Liver (tissue), 3 donors: ENCODE results near the gene ZFP1.

ENCODE experiments used
- FOXA1 ChIP-seq: IDR thresholded peaks from 2 replicates; pipeline ENCODE4 v1.6.1; 2016; ENCODE audit warnings: antibody characterized with exemption
- NR2F2 ChIP-seq: IDR thresholded peaks from 2 replicates; pipeline ENCODE4 v1.6.1; 2016; ENCODE audit warnings: antibody characterized with exemption
- TF ChIP-seq, protein P1 (sequence below): fragments of 150-350 bp; IDR thresholded peaks from 2 replicates; pipeline ENCODE4 v1.5.1; 2017; ENCODE audit warnings: improper control_type of control experiment, low read depth, low read length; ENCODE audit not compliant: missing input control
- TF ChIP-seq, protein P2 (sequence below): IDR thresholded peaks from 2 replicates; pipeline ENCODE4 v1.6.1; 2016; ENCODE audit warnings: antibody characterized with exemption
- donor health status: healthy.
- donor health status: healthy.

DNA sequence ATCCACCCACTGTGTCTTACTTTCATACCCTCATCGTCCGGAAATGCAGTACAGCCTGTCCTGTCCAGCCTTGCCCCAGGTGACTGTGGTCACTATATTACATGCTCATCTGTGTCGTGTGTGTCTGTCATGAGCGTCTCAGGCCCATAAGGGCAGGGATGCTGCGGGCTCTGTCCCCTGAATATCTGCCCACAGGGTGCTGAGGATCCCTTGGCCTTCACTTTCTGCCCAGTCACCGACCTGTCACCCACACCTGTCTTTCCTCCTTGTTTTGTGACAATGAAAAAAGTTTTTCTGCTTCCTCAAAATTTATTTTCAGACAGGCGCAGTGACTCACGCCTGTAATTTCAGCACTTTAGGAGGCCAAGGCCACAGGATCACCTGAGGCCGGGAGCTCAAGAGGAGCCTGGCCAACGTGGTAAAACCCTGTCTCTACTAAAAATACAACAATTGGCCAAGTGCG lies 69.1 kb downstream of the ZFP1 start:
- TF ChIP-seq, protein P1, sequence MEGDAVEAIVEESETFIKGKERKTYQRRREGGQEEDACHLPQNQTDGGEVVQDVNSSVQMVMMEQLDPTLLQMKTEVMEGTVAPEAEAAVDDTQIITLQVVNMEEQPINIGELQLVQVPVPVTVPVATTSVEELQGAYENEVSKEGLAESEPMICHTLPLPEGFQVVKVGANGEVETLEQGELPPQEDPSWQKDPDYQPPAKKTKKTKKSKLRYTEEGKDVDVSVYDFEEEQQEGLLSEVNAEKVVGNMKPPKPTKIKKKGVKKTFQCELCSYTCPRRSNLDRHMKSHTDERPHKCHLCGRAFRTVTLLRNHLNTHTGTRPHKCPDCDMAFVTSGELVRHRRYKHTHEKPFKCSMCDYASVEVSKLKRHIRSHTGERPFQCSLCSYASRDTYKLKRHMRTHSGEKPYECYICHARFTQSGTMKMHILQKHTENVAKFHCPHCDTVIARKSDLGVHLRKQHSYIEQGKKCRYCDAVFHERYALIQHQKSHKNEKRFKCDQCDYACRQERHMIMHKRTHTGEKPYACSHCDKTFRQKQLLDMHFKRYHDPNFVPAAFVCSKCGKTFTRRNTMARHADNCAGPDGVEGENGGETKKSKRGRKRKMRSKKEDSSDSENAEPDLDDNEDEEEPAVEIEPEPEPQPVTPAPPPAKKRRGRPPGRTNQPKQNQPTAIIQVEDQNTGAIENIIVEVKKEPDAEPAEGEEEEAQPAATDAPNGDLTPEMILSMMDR = no peak
- no peak for TF ChIP-seq NR2F2
- TF ChIP-seq, protein P2, sequence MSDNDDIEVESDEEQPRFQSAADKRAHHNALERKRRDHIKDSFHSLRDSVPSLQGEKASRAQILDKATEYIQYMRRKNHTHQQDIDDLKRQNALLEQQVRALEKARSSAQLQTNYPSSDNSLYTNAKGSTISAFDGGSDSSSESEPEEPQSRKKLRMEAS = no peak
- TF ChIP-seq FOXA1 = no peak
